B cell (primary cell): ENCODE results near the gene ZNF621. TPM values are rescaled to one million over a fixed set of nuclear protein-coding genes. Genes with fewer than 3 reads are reported as not detected.

Source experiments
- ATAC-seq: fragments of 200-7000 bp; cut with Tn5 transposase; one replicate; pipeline ENCODE4 v1.10.0; 2021; ENCODE audit warnings: low read depth, mild to moderate bottlenecking, moderate number of reproducible peaks, moderate library complexity
- CTCF ChIA-PET: fragments of 350-600 bp; sonication (Branson Sonifier 250); formaldehyde crosslinking; loops from one replicate; lab custom pipeline; 2021; ENCODE audit warnings: antibody characterized with exemption, inconsistent platforms; lab: Charles Lee
- POLR2A ChIA-PET: fragments of 350-600 bp; sonication (Branson Sonifier 250); formaldehyde crosslinking; loops from one replicate; lab custom pipeline; 2021; ENCODE audit warnings: antibody characterized with exemption; lab: Charles Lee
- DNase-seq: peaks from one replicate; pipeline ENCODE4 v3.0.0; 2013
- H2AFZ ChIP-seq: 2 replicates; pipeline ENCODE4 v1.6.1; 2012; ENCODE audit warnings: mild to moderate bottlenecking, low read depth, low read length; ENCODE audit not compliant: insufficient read depth, poor library complexity, severe bottlenecking
- H3K27ac ChIP-seq, 2 donors: 1 replicate in 1 of 2; 2 replicates in 1 of 2; pipeline ENCODE4 v1.5.1; 2012 to 2013; ENCODE audit warnings: low read length in 2 of 2, mild to moderate bottlenecking in 2 of 2, moderate library complexity in 1 of 2
- H3K27me3 ChIP-seq, 4 experiments: fragments of 200-600 bp in 1 of 4; sonication (generic) in 1 of 4; replicated peaks in 1 of 4; 1 replicate in 2 of 4; 2 replicates in 2 of 4; pipeline versions ENCODE4 v1.6.1 to v1.7.0; 2013 to 2016; ENCODE audit warnings: low read length in 3 of 4, mild to moderate bottlenecking in 2 of 4, mixed read lengths in 1 of 4, moderate library complexity in 1 of 4; ENCODE audit not compliant: insufficient read depth in 4 of 4, control insufficient read depth in 3 of 4; ENCODE audit errors: control extremely low read depth in 1 of 4
- H3K36me3 ChIP-seq, 2 experiments: replicated peaks in 1 of 2; 1 replicate in 1 of 2; 2 replicates in 1 of 2; pipeline versions ENCODE4 v1.6.1 to v1.7.1; 2013; ENCODE audit warnings: low read length in 1 of 2; ENCODE audit not compliant: insufficient read depth in 2 of 2, control insufficient read depth in 1 of 2; ENCODE audit errors: control extremely low read depth in 1 of 2, extremely low read depth in 1 of 2
- H3K4me1 ChIP-seq, 2 donors: fragments of 200-600 bp in 1 of 2; sonication (generic) in 1 of 2; 1 replicate in 1 of 2; 2 replicates in 1 of 2; pipeline versions ENCODE4 v1.5.1 to v1.6.1; 2013 to 2017; ENCODE audit warnings: low read length in 2 of 2; ENCODE audit not compliant: control insufficient read depth in 2 of 2, insufficient read depth in 2 of 2
- H3K4me2 ChIP-seq: replicated peaks from 2 replicates; pipeline ENCODE3; 2012; ENCODE audit warnings: mild to moderate bottlenecking, low read depth, low read length; ENCODE audit not compliant: poor library complexity, severe bottlenecking
- H3K4me3 ChIP-seq, 5 experiments: fragments of 200-600 bp in 1 of 5; sonication (generic) in 1 of 5; 1 replicate in 3 of 5; 2 replicates in 2 of 5; pipeline versions ENCODE4 v1.5.1 to v1.7.0; 2011 to 2016; ENCODE audit warnings: low read length in 4 of 5, mild to moderate bottlenecking in 4 of 5, low read depth in 2 of 5, control low read depth in 1 of 5, moderate library complexity in 1 of 5; ENCODE audit not compliant: insufficient read depth in 1 of 5; ENCODE audit errors: control extremely low read depth in 1 of 5, extremely low read depth in 1 of 5
- H3K79me2 ChIP-seq: fragments of 200-600 bp; sonication (generic); one replicate; pipeline ENCODE4 v1.6.0; 2016; ENCODE audit warnings: low read length; ENCODE audit not compliant: control insufficient read depth, insufficient read depth
- H3K9ac ChIP-seq: fragments of 200-600 bp; sonication (generic); 2 replicates; pipeline ENCODE4 v1.6.1; 2017; ENCODE audit warnings: mild to moderate bottlenecking, low read length, moderate library complexity
- H3K9me3 ChIP-seq, 3 donors: one replicate each; pipeline versions ENCODE4 v1.6.1 to v1.7.1; 2013; ENCODE audit warnings: low read length in 2 of 3; ENCODE audit not compliant: control insufficient read depth in 2 of 3, insufficient read depth in 1 of 3; ENCODE audit errors: control extremely low read depth in 1 of 3
- H4K20me1 ChIP-seq: 2 replicates; pipeline ENCODE4 v1.6.0; 2012; ENCODE audit warnings: mild to moderate bottlenecking, low read length; ENCODE audit not compliant: insufficient read depth, control insufficient read depth, poor library complexity, severe bottlenecking
- H3K27ac Mint-ChIP-seq: one replicate; pipeline ENCODE4 v1.8.0; 2021; ENCODE audit warnings: mixed read lengths
- H3K27me3 Mint-ChIP-seq: one replicate; pipeline ENCODE4 v1.8.0; 2021; ENCODE audit warnings: mixed read lengths
- H3K4me1 Mint-ChIP-seq: one replicate; pipeline ENCODE4 v1.8.0; 2021; ENCODE audit warnings: mixed read lengths
- H3K4me3 Mint-ChIP-seq: one replicate; pipeline ENCODE4 v1.8.0; 2021; ENCODE audit warnings: mixed read lengths
- H3K9me3 Mint-ChIP-seq: one replicate; pipeline ENCODE4 v1.8.0; 2022; ENCODE audit warnings: mixed read lengths; ENCODE audit not compliant: insufficient read depth
- CTCF ChIP-seq: fragments of 200-600 bp; IDR thresholded peaks from one replicate; pipeline ENCODE4 v1.8.0; 2022; ENCODE audit warnings: antibody characterized with exemption, mild to moderate bottlenecking
- EZH2 ChIP-seq: IDR thresholded peaks from 2 replicates; pipeline ENCODE4 v1.6.1; 2012; ENCODE audit warnings: borderline replicate concordance, low read depth, mild to moderate bottlenecking, moderate library complexity, low read length; ENCODE audit not compliant: insufficient read depth, poor library complexity, severe bottlenecking
- WGBS: methylation state at CpG from one replicate; pipeline ENCODE4 v1.1.5; 2013; ENCODE audit warnings: missing lambda C conversion rate; ENCODE audit not compliant: insufficient coverage; 5-methylcytosine and 5-hydroxymethylcytosine counted together
- intact Hi-C: fragments of 100-400 bp; cut with micrococcal nuclease; formaldehyde crosslinking; loops from one replicate; pipeline ENCODE4 v1.10.0; 2022
- polyA plus RNA-seq: library from polyadenylated mRNA; depleted of rRNA; stranded (reverse); fragments of >200 nt; gene quantifications from 2 replicates; pipeline ENCODE4 v1.2.3, GENCODE V29; 2012
- total RNA-seq, 2 donors: library from RNA; stranded (reverse); fragments of 120-200 nt in 1 of 2; gene quantifications; 1 replicate in 1 of 2; 2 replicates in 1 of 2; pipeline versions ENCODE4 v1.2.3 to v1.2.4, GENCODE V29; 2013 to 2022

ZNF621 gene
- total and polyA plus RNA-seq, 2 donors (not counting 1 experiment from before 2014, with no cell fraction given), result 10.2 to 35.2 TPM

GRCh38 chr3:40477666-40478065 lies 47.1 kb upstream of the ZNF621 start:
- Histone ChIP-seq H3K4me3 (peak overlapping the region; percentile 64 to 92 (median 82)), H3K36me3 (peaks cover 0 to 29% of the 10 kb centered on the region in 2 experiments), H3K27me3 (no peaks in the 10 kb centered on the region), H3K9ac (peak overlapping the region; percentile 86), H3K4me2 (peak overlapping the region; percentile 91), H3K4me1 (peaks cover 13 to 21% of the 10 kb centered on the region in 2 donors), H2AFZ (peak overlapping the region; percentile 96), H3K9me3 (no peaks in the 10 kb centered on the region), H3K79me2 (peaks cover 16% of the 10 kb centered on the region), H3K27ac (peak overlapping the region in 1 of 2 donors; percentile 90), H4K20me1 (no peaks in the 10 kb centered on the region)
- Mint-ChIP-seq H3K4me3 (peak overlapping the region; percentile 91), H3K9me3 (no peaks in the 10 kb centered on the region), H3K27ac (peak overlapping the region; percentile 92), H3K27me3 (no peaks in the 10 kb centered on the region), H3K4me1 (peaks cover 25% of the 10 kb centered on the region)
- ChIA-PET CTCF (interaction anchor here (1.2 to 1.6 kb wide), 3 partner anchors 25 to 170 kb away, joined by 4 to 6 read pairs (median 5); partner anchors contain the start of gene ZNF620), POLR2A (interaction anchor here (1.1 to 1.6 kb wide), 3 partner anchors 20 to 722 kb away, joined by 3 to 6 read pairs (median 4); partner anchors contain the start of genes CTNNB1, RPL14 and ZNF620)
- intact Hi-C loops, result loop anchor here (1.0 to 2.0 kb wide), 4 partner anchors 24 to 168 kb away; partner anchors contain the start of genes EIF1B, ZNF620 and ZNF621
- TF ChIP-seq CTCF, result no peak
- no peak for TF ChIP-seq EZH2
- DNase-seq (no peak), ATAC-seq (no peak)
- 88% methylated on average over 3 of the region's 4 CpGs for WGBS

- Histone ChIP-seq H2AFZ (no peak overlapping the region), H3K4me2 (no peak overlapping the region), H3K9me3 (peaks cover 6 to 18% (median 11%) of the 10 kb centered on the region in 3 donors), H3K79me2 (no peaks in the 10 kb centered on the region), H3K9ac (no peak overlapping the region), H3K4me3 (no peak overlapping the region), H4K20me1 (no peaks in the 10 kb centered on the region), H3K4me1 (no peaks in the 10 kb centered on the region), H3K36me3 (peaks cover 10 to 44% of the 10 kb centered on the region in 2 experiments), H3K27me3 (no peaks in the 10 kb centered on the region), H3K27ac (no peak overlapping the region)
- H3K4me1 Mint-ChIP-seq, result no peaks in the 10 kb centered on the region
- ATAC-seq (no peak), DNase-seq (no peak)
- WGBS, result 94% methylated on average over 2 of the region's 3 CpGs
- H3K4me3 Mint-ChIP-seq, result no peak overlapping the region
- H3K27ac Mint-ChIP-seq, result no peak overlapping the region
- TF ChIP-seq CTCF, result no peak
- TF ChIP-seq EZH2, result no peak
- H3K27me3 Mint-ChIP-seq, result no peaks in the 10 kb centered on the region
- intact Hi-C loops, result no loop called here
- H3K9me3 Mint-ChIP-seq, result peaks cover 11% of the 10 kb centered on the region
- CTCF ChIA-PET, result no interaction called here
- POLR2A ChIA-PET, result no interaction called here
Observed at GRCh38 chr3:40487172-40487571, 37.6 kb upstream of the ZNF621 start.
